ENCODE results near the gene ASIC4.

ASIC4 gene

GRCh38 chr2:219475278-219475677 lies 39.0 kb upstream of the ASIC4 start:
- no peaks in the 10 kb centered on the region for H3K36me3 ChIP-seq (ENCODE audit: insufficient read depth, low read length)
- no peaks in the 10 kb centered on the region for H3K9me3 ChIP-seq (ENCODE audit: control insufficient read depth, insufficient read depth, low read length)
- H3K4me1 ChIP-seq (ENCODE audit: insufficient read depth, low read length) = peaks cover 13% of the 10 kb centered on the region
- H3K9ac ChIP-seq (ENCODE audit: low read depth, low read length) = no peak overlapping the region

DNA sequence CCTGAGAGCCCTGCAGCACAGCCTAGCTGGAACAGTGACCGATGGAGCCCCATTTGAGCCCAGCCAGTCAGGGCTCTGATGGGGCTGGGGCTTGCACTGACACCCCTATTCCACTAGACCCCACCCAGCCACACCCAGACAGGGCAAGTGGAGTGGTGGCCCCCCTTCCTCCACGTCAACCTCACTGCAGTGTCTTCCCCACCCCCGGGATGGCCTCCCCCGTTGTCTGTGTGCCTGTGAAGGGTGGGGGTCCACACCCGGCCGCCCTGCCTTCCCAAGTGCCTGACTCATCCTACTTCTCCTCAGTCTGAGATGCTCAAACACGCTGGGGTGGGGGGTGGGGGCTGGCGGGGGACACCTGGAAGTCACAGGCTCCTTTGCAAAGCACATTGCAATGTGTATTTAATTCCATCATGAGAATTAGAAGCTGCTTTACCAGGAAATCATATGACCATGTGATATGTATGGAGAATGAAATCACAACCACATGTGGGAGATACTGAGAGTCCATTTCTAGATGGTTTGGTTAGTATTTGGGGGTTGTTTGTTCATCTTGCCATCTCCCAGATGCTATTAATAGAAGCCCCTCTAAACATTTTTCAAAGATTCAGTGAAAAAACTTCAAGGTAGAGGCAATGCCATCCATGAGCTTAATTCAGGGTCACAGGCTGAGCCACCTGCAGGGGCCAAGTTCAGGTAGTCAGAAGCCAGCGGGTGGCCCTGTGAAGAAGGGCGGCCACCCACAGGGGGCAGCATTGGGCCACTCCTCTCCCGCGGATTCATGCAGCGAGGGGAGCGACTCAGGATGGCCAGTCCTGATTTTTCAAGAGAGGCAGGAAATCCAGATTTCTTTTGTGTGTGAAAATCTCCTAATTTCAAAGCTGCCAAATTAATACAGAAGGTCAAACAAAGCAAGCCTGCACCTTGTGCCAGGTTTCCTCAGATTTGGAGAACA lies 38.3 kb upstream of the ASIC4 start:
- H3K9me3 ChIP-seq (ENCODE audit: control insufficient read depth, insufficient read depth, low read length) = no peaks in the 10 kb centered on the region
- H3K36me3 ChIP-seq (ENCODE audit: insufficient read depth, low read length) = no peaks in the 10 kb centered on the region
- H3K4me1 ChIP-seq (ENCODE audit: insufficient read depth, low read length) = peaks cover 13% of the 10 kb centered on the region
- peak overlapping the region; percentile 60 for H3K9ac ChIP-seq (ENCODE audit: low read depth, low read length)

GRCh38 chr2:219476652-219477151 lies 37.6 kb upstream of the ASIC4 start:
- Histone ChIP-seq H3K4me1 (ENCODE audit: insufficient read depth, low read length) (peaks cover 13% of the 10 kb centered on the region), H3K9ac (ENCODE audit: low read depth, low read length) (peak overlapping the region; percentile 60), H3K9me3 (ENCODE audit: control insufficient read depth, insufficient read depth, low read length) (no peaks in the 10 kb centered on the region), H3K36me3 (ENCODE audit: insufficient read depth, low read length) (no peaks in the 10 kb centered on the region)

GRCh38 chr2:219477179-219477578 lies 37.1 kb upstream of the ASIC4 start:
- Histone ChIP-seq H3K36me3 (ENCODE audit: insufficient read depth, low read length) (no peaks in the 10 kb centered on the region), H3K9ac (ENCODE audit: low read depth, low read length) (no peak overlapping the region), H3K4me1 (ENCODE audit: insufficient read depth, low read length) (peaks cover 13% of the 10 kb centered on the region), H3K9me3 (ENCODE audit: control insufficient read depth, insufficient read depth, low read length) (no peaks in the 10 kb centered on the region)

DNA sequence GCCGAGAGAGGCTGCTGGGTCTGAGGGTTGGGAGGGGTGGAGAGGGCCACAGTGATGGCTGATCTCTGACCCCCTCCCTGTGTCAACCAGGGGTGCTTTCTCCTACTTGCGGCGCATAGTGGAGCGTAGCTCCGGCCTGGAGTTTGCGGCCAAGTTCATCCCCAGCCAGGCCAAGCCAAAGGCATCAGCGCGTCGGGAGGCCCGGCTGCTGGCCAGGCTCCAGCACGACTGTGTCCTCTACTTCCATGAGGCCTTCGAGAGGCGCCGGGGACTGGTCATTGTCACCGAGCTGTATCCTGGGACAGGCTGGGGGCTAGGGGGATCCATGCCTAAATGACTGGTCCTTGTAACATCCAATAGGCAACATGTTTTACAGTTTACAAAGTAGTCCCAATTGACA lies 36.5 kb upstream of the ASIC4 start:
- peaks cover 13% of the 10 kb centered on the region for H3K4me1 ChIP-seq (ENCODE audit: insufficient read depth, low read length)
- no peak overlapping the region for H3K9ac ChIP-seq (ENCODE audit: low read depth, low read length)
- H3K36me3 ChIP-seq (ENCODE audit: insufficient read depth, low read length) = no peaks in the 10 kb centered on the region

GRCh38 chr2:219478916-219479315 lies 35.4 kb upstream of the ASIC4 start:
- H3K4me1 ChIP-seq (ENCODE audit: insufficient read depth, low read length) = peaks cover 15% of the 10 kb centered on the region
- no peaks in the 10 kb centered on the region for H3K9me3 ChIP-seq (ENCODE audit: control insufficient read depth, insufficient read depth, low read length)
- no peaks in the 10 kb centered on the region for H3K36me3 ChIP-seq (ENCODE audit: insufficient read depth, low read length)
- no peak overlapping the region for H3K9ac ChIP-seq (ENCODE audit: low read depth, low read length)

More for the DNA sequence above, 36.5 kb upstream of the ASIC4 start:
- H3K9me3 ChIP-seq (ENCODE audit: control insufficient read depth, insufficient read depth, low read length) = no peaks in the 10 kb centered on the region

- H3K9me3 ChIP-seq (ENCODE audit: control insufficient read depth, insufficient read depth, low read length) = no peaks in the 10 kb centered on the region
- no peak overlapping the region for H3K9ac ChIP-seq (ENCODE audit: low read depth, low read length)
- peaks cover 17% of the 10 kb centered on the region for H3K4me1 ChIP-seq (ENCODE audit: insufficient read depth, low read length)
- H3K36me3 ChIP-seq (ENCODE audit: insufficient read depth, low read length) = no peaks in the 10 kb centered on the region
Observed at GRCh38 chr2:219480004-219480403, 34.3 kb upstream of the ASIC4 start.

DNA sequence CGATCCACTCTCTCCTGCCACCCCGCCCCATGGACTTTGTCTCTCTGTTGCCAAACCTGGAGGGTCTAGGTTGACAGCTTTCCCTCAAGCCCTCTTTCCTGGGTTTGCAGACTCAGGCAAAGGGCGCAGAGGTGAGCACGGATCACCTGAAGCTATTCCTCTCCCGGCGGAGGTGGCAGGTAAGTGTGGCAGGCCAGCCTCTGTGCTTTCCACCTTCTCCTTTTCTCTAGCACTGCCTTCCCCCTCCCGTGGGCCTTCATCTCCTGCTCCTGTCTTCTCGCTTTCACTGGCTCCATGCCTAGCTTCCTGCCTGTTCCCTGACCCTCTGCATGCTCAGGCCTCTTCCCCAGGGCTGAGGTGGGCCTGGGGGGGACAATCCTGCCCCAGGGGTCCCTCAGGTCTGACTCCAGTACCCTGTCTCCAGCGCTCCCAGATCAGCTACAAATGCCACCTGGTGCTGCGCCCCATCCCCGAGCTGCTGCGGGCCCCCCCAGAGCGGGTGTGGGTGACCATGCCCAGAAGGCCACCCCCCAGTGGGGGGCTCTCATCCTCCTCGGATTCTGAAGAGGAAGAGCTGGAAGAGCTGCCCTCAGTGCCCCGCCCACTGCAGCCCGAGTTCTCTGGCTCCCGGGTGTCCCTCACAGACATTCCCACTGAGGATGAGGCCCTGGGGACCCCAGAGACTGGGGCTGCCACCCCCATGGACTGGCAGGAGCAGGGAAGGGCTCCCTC lies 31.4 kb upstream of the ASIC4 start:
- H3K4me1 ChIP-seq (ENCODE audit: insufficient read depth, low read length) = peaks cover 26% of the 10 kb centered on the region
- no peaks in the 10 kb centered on the region for H3K9me3 ChIP-seq (ENCODE audit: control insufficient read depth, insufficient read depth, low read length)
- no peaks in the 10 kb centered on the region for H3K36me3 ChIP-seq (ENCODE audit: insufficient read depth, low read length)
- H3K9ac ChIP-seq (ENCODE audit: low read depth, low read length) = no peak overlapping the region

DNA sequence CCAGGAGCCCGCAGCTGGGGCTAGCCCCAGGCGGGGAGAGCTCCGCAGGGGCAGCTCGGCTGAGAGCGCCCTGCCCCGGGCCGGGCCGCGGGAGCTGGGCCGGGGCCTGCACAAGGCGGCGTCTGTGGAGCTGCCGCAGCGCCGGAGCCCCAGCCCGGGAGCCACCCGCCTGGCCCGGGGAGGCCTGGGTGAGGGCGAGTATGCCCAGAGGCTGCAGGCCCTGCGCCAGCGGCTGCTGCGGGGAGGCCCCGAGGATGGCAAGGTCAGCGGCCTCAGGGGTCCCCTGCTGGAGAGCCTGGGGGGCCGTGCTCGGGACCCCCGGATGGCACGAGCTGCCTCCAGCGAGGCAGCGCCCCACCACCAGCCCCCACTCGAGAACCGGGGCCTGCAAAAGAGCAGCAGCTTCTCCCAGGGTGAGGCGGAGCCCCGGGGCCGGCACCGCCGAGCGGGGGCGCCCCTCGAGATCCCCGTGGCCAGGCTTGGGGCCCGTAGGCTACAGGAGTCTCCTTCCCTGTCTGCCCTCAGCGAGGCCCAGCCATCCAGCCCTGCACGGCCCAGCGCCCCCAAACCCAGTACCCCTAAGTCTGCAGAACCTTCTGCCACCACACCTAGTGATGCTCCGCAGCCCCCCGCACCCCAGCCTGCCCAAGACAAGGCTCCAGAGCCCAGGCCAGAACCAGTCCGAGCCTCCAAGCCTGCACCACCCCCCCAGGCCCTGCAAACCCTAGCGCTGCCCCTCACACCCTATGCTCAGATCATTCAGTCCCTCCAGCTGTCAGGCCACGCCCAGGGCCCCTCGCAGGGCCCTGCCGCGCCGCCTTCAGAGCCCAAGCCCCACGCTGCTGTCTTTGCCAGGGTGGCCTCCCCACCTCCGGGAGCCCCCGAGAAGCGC lies 30.6 kb upstream of the ASIC4 start:
- H3K36me3 ChIP-seq (ENCODE audit: insufficient read depth, low read length) = no peaks in the 10 kb centered on the region
- peak overlapping the region; percentile 49; the same call in 1 of the 2 replicates for H3K9ac ChIP-seq (ENCODE audit: low read depth, low read length)
- H3K9me3 ChIP-seq (ENCODE audit: control insufficient read depth, insufficient read depth, low read length) = no peaks in the 10 kb centered on the region
- H3K4me1 ChIP-seq (ENCODE audit: insufficient read depth, low read length) = peaks cover 26% of the 10 kb centered on the region

GRCh38 chr2:219484343-219485200 lies 29.7 kb upstream of the ASIC4 start:
- Histone ChIP-seq H3K36me3 (ENCODE audit: insufficient read depth, low read length) (no peaks in the 10 kb centered on the region), H3K9me3 (ENCODE audit: control insufficient read depth, insufficient read depth, low read length) (no peaks in the 10 kb centered on the region), H3K4me1 (ENCODE audit: insufficient read depth, low read length) (peaks cover 26% of the 10 kb centered on the region), H3K9ac (ENCODE audit: low read depth, low read length) (peak overlapping the region; percentile 49; the same call in 1 of the 2 replicates)

DNA sequence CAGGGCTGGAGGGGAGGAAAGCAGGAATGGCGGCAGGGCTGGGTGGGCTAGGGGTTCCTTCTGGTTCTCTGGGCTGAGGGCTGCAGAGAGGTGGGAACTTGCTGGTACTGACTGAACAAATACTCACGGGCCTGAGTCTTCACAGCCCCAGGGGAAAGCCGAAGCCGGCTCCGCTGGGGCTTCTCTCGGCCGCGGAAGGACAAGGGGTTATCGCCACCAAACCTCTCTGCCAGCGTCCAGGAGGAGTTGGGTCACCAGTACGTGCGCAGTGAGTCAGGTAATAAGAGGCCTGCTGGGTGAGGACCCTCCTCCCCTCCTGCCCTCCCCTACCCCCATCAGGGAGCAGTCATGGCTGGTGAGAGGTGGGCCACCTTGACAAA lies 29.1 kb upstream of the ASIC4 start:
- Histone ChIP-seq H3K9me3 (ENCODE audit: control insufficient read depth, insufficient read depth, low read length) (no peaks in the 10 kb centered on the region), H3K9ac (ENCODE audit: low read depth, low read length) (peak overlapping the region; percentile 49), H3K36me3 (ENCODE audit: insufficient read depth, low read length) (no peaks in the 10 kb centered on the region), H3K4me1 (ENCODE audit: insufficient read depth, low read length) (peaks cover 26% of the 10 kb centered on the region)

DNA sequence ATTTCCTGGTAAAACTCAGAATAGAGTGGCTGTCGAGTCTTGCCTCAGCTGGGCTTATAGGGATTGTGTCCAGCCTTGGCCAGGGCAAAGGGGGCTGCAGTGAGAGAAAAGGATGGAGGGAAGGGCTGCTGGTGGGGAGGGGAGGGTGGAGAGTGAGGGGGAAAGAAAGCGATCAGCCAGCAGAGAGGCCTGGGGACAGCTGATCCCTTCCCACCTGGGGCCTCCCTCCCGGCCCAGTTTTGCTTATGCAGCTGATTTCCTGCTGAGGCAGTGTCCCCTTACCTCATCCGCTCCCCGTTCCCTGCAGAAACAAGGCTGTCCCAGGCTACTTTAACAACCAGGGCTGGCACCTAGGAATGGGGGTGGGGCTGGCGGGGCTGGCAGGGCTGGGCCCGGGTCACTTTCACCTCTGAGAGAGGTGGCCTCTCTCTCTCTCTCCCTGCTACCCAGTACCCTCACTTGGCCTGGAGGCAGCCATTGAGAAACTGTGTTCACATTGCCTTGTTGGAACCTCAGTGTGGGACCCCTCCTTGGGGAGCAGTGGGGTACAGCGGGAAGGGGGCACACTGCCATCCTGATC lies 27.8 kb upstream of the ASIC4 start:
- Histone ChIP-seq H3K4me1 (ENCODE audit: insufficient read depth, low read length) (peaks cover 26% of the 10 kb centered on the region), H3K9ac (ENCODE audit: low read depth, low read length) (no peak overlapping the region), H3K9me3 (ENCODE audit: control insufficient read depth, insufficient read depth, low read length) (no peaks in the 10 kb centered on the region), H3K36me3 (ENCODE audit: insufficient read depth, low read length) (no peaks in the 10 kb centered on the region)
